Endothelial cell of umbilical vein (primary cell): Measurements from ENCODE around the gene RPL3. TPM values are rescaled to one million over a fixed set of nuclear protein-coding genes. Genes with fewer than 3 reads are reported as not detected.

Source experiments
- BruUV-seq: library from RNA; stranded (reverse); fragments of 400-500 nt; replicated peaks from 2 replicates; lab custom pipeline; 2021; lab: Mats Ljungman, UMichigan
- CTCF ChIA-PET: fragments of 300-600, 350-600 bp; sonication (Branson Sonifier 250); formaldehyde crosslinking; loops from one replicate; lab custom pipeline; 2021; ENCODE audit warnings: antibody characterized with exemption, inconsistent platforms; lab: Charles Lee
- POLR2A ChIA-PET: fragments of 300-600, 350-600 bp; sonication (Branson Sonifier 250); formaldehyde crosslinking; loops from one replicate; lab custom pipeline; 2021; ENCODE audit warnings: antibody characterized with exemption, inconsistent platforms; lab: Charles Lee
- DNase-seq: peaks from one replicate; pipeline ENCODE4 v3.0.0-alpha.2; 2011; ENCODE audit warnings: low read depth, low spot score
- FAIRE-seq: peaks from 2 replicates; lab custom pipeline; 2011; peaks lifted over from hg19 to GRCh38; lab: Jason Lieb, UNC
- H2AFZ ChIP-seq: 2 replicates; pipeline ENCODE4 v1.6.0; 2012; ENCODE audit warnings: low read depth, low read length, control low read depth, inconsistent platforms
- H3K27ac ChIP-seq: 2 replicates; pipeline ENCODE4 v1.5.1; 2011; ENCODE audit warnings: low read depth, mild to moderate bottlenecking, control low read depth, low read length, moderate library complexity; ENCODE audit not compliant: insufficient read depth
- H3K27me3 ChIP-seq, 2 experiments: 2 replicates each; pipeline versions ENCODE4 v1.6.0 to v1.6.1; 2011; ENCODE audit warnings: low read length in 2 of 2, mixed read lengths in 1 of 2; ENCODE audit not compliant: control insufficient read depth in 2 of 2, insufficient read depth in 2 of 2
- H3K36me3 ChIP-seq, 2 experiments: 2 replicates in 1 of 2; 3 replicates in 1 of 2; pipeline ENCODE4 v1.5.1; 2011; ENCODE audit warnings: low read length in 2 of 2, mild to moderate bottlenecking in 1 of 2, moderate library complexity in 1 of 2; ENCODE audit not compliant: control insufficient read depth in 2 of 2, insufficient read depth in 2 of 2; ENCODE audit errors: extremely low read depth in 1 of 2
- H3K4me1 ChIP-seq: 3 replicates; pipeline ENCODE4 v1.5.1; 2011; ENCODE audit warnings: mild to moderate bottlenecking, low read length; ENCODE audit not compliant: control insufficient read depth, insufficient read depth; ENCODE audit errors: extremely low read depth
- H3K4me2 ChIP-seq: 2 replicates; pipeline ENCODE4 v1.6.1; 2011; ENCODE audit warnings: low read length, control low read depth, mixed read lengths; ENCODE audit not compliant: insufficient read depth
- H3K4me3 ChIP-seq, 3 experiments: fragments of 200-600 bp in 1 of 3; sonication (generic), shearing (Covaris generic) in 1 of 3; replicated peaks in 1 of 3; 2 replicates each; pipeline ENCODE4 v1.5.1; 2011 to 2016; ENCODE audit warnings: control low read depth in 3 of 3, low read length in 3 of 3, mild to moderate bottlenecking in 2 of 3, inconsistent platforms in 1 of 3, low read depth in 1 of 3, moderate library complexity in 1 of 3; ENCODE audit not compliant: insufficient read depth in 1 of 3
- H3K79me2 ChIP-seq: 2 replicates; pipeline ENCODE4 v1.6.0; 2012; ENCODE audit warnings: low read length, inconsistent platforms; ENCODE audit not compliant: control insufficient read depth, insufficient read depth
- H3K9ac ChIP-seq: replicated peaks from 2 replicates; pipeline ENCODE3; 2011; ENCODE audit warnings: low read length, control low read depth; ENCODE audit not compliant: insufficient read depth; ENCODE audit errors: extremely low read depth
- H3K9me1 ChIP-seq: replicated peaks from 3 replicates; pipeline ENCODE4 v1.6.0; 2011; ENCODE audit warnings: mild to moderate bottlenecking, low read length; ENCODE audit not compliant: control insufficient read depth, insufficient read depth; ENCODE audit errors: extremely low read depth
- H3K9me3 ChIP-seq: replicated peaks from 2 replicates; pipeline ENCODE4 v1.5.1; 2012; ENCODE audit warnings: low read length, inconsistent platforms; ENCODE audit not compliant: control insufficient read depth, insufficient read depth
- H4K20me1 ChIP-seq: replicated peaks from 2 replicates; pipeline ENCODE3; 2011; ENCODE audit warnings: mild to moderate bottlenecking, low read length; ENCODE audit not compliant: control insufficient read depth, insufficient read depth; ENCODE audit errors: extremely low read depth
- CTCF ChIP-seq, 2 donors: IDR thresholded peaks; 1 replicate in 1 of 2; 2 replicates in 1 of 2; pipeline ENCODE4 v1.5.1; 2011; ENCODE audit warnings: low read length in 2 of 2, mild to moderate bottlenecking in 2 of 2, moderate library complexity in 2 of 2, control low read depth in 1 of 2, inconsistent platforms in 1 of 2, low read depth in 1 of 2; ENCODE audit not compliant: insufficient read depth in 1 of 2; ENCODE audit errors: extremely low read depth in 1 of 2
- EZH2 ChIP-seq: IDR thresholded peaks from 2 replicates; pipeline ENCODE4 v1.6.1; 2012; ENCODE audit warnings: borderline replicate concordance, low read depth, mild to moderate bottlenecking, moderate library complexity, low read length, inconsistent platforms; ENCODE audit not compliant: severe bottlenecking
- FOS ChIP-seq: IDR thresholded peaks from 2 replicates; pipeline ENCODE4 v1.6.1; 2011; ENCODE audit warnings: mild to moderate bottlenecking, low read length, moderate library complexity, borderline replicate concordance; ENCODE audit not compliant: insufficient read depth
- GATA2 ChIP-seq: IDR thresholded peaks from 2 replicates; pipeline ENCODE4 v1.7.0; 2011; ENCODE audit warnings: low read depth, mild to moderate bottlenecking, moderate library complexity, mixed read lengths, low read length; ENCODE audit not compliant: insufficient read length, insufficient read depth
- JUN ChIP-seq: IDR thresholded peaks from 2 replicates; pipeline ENCODE4 v1.6.1; 2011; ENCODE audit warnings: borderline replicate concordance, low read depth; ENCODE audit not compliant: insufficient read length, insufficient read depth
- MAX ChIP-seq: IDR thresholded peaks from 2 replicates; pipeline ENCODE4 v1.6.1; 2011; ENCODE audit not compliant: insufficient read depth, insufficient read length
- MYC ChIP-seq: IDR thresholded peaks from one replicate; pipeline ENCODE4 v1.6.1; 2011; ENCODE audit warnings: mild to moderate bottlenecking, low read depth, low read length
- POLR2A ChIP-seq: IDR thresholded peaks from 2 replicates; pipeline ENCODE4 v1.6.1; 2012; ENCODE audit warnings: low read depth, mild to moderate bottlenecking, control low read depth, low read length
- POLR2AphosphoS5 ChIP-seq: IDR thresholded peaks from 2 replicates; pipeline ENCODE4 v1.6.1; 2012; ENCODE audit warnings: low read depth, mild to moderate bottlenecking, control low read depth, low read length, moderate library complexity; ENCODE audit not compliant: insufficient read depth
- dilution Hi-C: fragments of 300-500 bp; cut with MboI; formaldehyde crosslinking; loops from one replicate; pipeline ENCODE4 v1.15.0; 2019; ENCODE audit warnings: low sequenced_read_pairs; ENCODE audit not compliant: extremely low pct_ligation_motif_present
- intact Hi-C: fragments of 100-400 bp; cut with micrococcal nuclease; formaldehyde crosslinking; loops from one replicate; pipeline ENCODE4 v1.10.0; 2022
- polyA plus RNA-seq, 4 experiments: library from polyadenylated mRNA; depleted of rRNA in 3 of 4; stranded (reverse) in 3 of 4; unstranded in 1 of 4; fragments of >200 nt; gene quantifications; 2 replicates each; pipeline versions ENCODE4 v1.2.1 to v1.2.3, GENCODE V29; 2011 to 2012; ENCODE audit warnings: missing spikeins in 1 of 4
- total RNA-seq: library from RNA; stranded (reverse); gene quantifications from 2 replicates; pipeline ENCODE4 v1.2.3, GENCODE V29; 2021

RPL3 gene
- total and polyA plus RNA-seq, 2 donors (not counting 3 experiments of a cell fraction or from before 2014, with no cell fraction given) = 1,954 to 4,065 TPM

- ChIA-PET POLR2A (no interaction called here), CTCF (interaction anchor here (1.2 to 1.8 kb wide), 2 partner anchors 9 to 24 kb away, joined by 3 to 8 read pairs; no protein-coding TSS in a partner anchor)
- Histone ChIP-seq H3K27ac (no peak overlapping the region), H3K9me3 (no peaks in the 10 kb centered on the region), H3K4me1 (no peaks in the 10 kb centered on the region), H2AFZ (no peak overlapping the region), H4K20me1 (no peaks in the 10 kb centered on the region), H3K36me3 (no peaks in the 10 kb centered on the region), H3K4me2 (no peak overlapping the region), H3K4me3 (no peak overlapping the region), H3K9me1 (no peaks in the 10 kb centered on the region), H3K79me2 (no peaks in the 10 kb centered on the region), H3K27me3 (no peaks in the 10 kb centered on the region), H3K9ac (no peak overlapping the region)
- no peak for TF ChIP-seq POLR2AphosphoS5
- TF ChIP-seq MYC = no peak
- TF ChIP-seq FOS = no peak
- TF ChIP-seq MAX = no peak
- no peak for TF ChIP-seq EZH2
- no peak for TF ChIP-seq CTCF (IDR thresholded peaks at IDR 0.05; ENCODE audit: extremely low read depth in 1 of 2, insufficient read depth in 1 of 2, low read depth in 1 of 2, low read length in 2 of 2)
- no peak for TF ChIP-seq POLR2A
- no peak for TF ChIP-seq JUN
- no peak for TF ChIP-seq GATA2
- DNase-seq (no peak), FAIRE-seq (no peak)
- intact Hi-C loops = no loop called here
- dilution Hi-C loops = no loop called here
- no TSS peak for BruUV-seq
Observed at GRCh38 chr22:39367035-39367434, 47.6 kb upstream of the RPL3 start.
